DMS79 (cell line): ENCODE data around the gene CCK.
A peak's percentile ranks its signal among the peaks of the same experiment; 100 is the strongest.

ENCODE experiments used
- DNase-seq: peaks from one replicate; lab custom pipeline; 2025; lab: John Stamatoyannopoulos, UW

CCK gene

GRCh38 chr3:42267878-42268277, 1.9 kb upstream of the CCK start:
- DNase-seq: no peak

DNA sequence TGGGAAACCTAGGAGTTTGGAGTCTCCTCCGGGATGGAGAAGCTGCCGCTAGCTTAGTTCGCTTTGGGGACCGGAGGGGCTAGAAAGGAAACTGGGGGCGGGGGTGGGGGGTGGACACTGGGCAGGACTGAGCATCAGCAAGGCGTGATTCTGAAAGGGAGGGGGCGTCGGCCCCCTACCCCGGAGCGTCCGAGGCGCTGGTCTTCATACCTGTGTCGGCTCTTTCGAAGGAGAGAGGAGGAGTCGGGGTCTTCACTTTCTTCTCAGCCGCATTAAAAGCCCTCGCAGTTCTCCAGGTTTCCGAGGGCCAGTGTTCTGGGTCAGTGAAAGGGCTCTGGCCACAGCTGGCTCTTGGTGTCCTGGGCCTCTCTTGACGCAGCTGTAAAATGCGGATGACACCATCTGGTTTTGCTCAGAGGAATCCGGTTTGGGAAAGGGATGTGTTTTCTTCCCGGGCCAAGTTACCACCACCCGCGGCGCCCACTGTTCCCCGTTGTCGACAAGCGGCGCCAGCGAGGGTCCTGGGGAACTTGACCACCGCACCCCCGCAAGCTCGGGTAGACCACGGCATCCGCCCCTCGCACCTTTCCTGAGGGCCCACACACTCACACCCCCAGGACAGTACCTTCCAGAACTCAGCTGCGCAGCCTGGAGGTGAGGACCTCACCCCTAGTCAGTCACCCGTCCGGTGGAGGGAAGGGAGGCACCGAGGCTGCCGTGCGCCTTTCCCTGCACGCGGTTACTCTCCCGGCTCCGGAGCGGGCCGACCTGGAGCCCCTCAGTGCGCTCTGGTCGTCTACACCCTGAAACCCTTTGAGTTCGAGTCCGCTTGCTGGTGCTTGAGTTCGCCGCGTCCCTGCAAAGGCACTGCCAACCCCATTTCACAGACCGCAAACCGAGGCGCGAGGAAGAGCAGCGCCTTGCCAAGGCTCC, 660 bp downstream of the CCK start:
- DNase-seq: no peak

DNA sequence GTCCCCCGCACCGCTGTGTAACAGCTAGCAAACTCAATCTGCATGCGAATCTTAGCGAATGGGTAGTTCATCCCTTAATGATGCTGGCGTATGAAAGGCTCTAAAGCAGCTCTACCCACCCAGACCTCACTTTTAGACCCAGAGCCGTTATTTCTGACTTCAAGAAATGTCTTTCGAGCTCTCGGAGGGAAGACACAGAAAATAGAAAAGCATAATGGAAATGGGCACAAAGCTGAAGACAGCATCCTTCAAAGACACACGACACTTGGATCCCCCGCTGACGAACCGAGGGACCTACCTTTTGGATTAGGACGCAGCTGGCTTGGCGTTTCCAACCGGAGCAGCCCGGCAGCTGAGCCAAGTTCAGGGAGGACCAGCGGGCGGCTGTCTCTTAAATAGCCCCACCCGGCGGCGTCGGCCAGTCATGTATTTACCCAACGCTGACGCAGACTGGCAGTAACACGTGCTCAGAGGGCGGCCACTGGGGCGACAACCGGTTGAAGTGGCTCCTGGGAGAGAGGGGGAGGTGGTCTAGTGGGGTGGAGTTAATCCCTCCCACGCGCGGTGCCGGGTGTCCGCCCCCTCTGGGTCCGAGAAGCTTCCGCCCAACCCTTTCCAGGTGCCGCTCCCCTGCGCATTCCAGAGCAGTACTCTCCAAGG, 1.5 kb downstream of the CCK start:
- no peak for DNase-seq

DNA sequence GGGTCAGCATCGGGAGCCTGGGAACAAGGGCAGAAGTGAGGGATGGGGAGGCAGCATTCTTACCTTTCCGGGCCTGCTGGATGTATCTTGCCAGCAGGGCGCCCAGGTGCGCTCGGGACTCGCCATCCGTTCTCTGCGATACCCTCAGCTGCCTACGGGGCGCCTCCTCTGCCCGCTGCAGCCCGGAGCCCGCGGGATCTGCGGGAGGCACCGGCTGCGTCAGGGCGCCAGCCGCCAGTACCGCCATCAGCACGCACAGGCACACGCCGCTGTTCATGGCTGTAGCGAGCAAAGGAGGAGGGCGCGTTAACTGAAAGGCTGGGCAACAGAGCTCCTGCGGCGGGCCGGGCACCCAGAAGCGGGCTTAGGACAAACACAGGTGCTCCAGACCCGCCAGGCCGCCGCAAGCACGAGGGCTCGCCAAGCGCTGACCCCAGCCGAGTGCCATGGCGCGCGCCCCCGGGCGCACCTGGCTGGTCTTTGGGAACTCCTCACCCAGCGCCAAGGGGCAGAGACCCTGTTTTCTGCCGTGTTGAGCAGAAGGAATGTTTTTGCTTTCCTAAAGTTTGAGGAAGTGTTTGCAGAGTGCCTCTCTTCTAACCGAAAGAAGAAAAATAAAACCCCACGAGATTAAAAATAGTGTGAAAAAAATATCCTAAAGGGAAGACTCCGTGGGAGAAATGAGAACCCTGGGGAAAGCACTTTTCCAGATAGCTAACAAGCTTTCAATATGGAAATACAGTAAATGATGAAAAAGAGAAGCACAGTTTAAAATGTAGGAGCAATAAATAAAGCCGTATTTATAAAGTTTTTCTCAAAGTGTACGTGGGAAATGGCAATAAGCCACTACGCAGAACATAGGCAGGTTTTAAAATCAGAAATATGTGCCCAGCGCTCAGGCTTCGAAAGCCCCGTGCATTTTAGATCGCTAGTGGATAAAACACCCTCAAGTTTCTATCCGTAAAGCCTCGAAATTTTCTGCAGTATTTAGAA, 2.3 kb downstream of the CCK start:
- peak; percentile 19 for DNase-seq

DNA sequence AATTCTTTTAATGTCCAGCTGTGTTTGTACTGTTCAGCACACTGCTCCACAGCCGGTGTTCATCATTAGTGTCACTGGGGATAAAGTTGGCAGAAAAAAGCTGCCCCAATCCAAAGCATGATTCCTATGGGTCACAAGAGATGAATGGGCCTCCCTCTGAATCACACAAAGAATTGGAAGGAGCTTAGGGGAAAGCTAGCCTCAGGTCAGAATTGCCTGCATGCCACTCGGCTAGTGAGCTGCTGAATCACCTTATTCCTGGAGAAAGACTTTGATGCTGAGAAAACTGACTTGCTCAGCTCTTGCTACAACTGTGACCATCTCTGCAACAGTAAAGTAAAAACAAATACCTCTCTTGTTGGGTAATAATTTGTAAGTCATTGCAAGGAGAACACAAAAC, 3.5 kb downstream of the CCK start:
- no peak for DNase-seq

DNA sequence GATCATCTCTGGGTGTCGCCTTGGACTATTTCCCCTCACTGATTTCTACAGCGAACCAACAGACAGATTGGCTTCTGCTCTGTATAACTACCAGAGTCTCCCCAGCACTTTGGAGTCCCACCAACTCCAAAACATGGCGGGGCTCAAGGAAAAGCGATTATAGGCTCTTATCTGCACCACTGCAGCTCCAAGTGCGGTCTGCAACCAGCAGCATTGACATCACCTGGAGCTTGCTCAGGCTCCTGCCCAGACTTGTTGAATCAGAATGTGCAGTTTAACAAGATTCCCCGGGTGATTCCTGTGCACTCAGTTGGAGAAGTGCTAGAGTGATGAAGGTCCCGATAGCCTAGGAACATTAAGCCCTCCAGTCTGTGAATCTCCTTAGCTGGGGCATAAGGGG, 9.0 kb downstream of the CCK start:
- peak; percentile 9 for DNase-seq

- DNase-seq: no peak
These were observed 9.7 kb downstream of the CCK start for GRCh38 chr3:42256135-42256819.

DNA sequence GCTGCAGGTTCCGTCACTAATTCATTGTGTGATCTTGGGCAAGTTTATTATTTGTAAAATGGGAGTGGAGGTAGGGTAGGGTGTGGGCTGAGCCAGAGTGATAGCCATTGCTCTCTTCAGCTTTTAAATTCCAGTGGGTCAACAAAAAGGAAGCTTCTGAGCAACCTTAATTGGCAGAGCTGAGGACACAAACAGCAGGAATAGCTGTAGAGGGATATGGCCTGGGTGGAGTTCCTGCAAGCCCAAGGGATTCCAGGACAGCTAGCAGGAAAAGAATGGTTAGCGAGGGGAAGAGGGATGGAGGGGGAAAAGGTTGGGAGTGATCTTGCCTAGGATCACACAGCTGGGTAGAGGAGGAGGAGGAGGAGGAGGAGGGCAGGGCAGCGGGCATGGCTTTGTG, 11.4 kb downstream of the CCK start:
- no peak for DNase-seq

DNA sequence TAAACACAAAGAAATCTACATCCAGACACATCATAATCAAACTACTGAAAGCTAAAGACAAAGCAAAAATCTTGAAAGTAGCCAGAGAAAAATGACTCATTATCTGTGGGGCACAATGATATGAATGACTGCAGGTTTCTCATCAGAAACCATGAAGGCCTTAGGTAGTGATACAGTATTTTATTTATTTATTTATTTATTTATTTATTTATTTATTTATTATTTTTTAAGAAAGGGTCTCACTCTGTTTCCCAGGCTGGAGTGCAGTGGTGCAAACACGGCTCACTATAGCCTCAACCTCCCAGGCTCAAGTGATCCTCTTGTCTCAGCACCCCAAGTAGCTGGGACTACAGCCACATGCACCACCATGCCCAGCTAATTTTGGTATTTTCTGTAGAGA, 15.2 kb downstream of the CCK start:
- no peak for DNase-seq

- DNase-seq: peak; percentile 23
These were observed 18.4 kb downstream of the CCK start for GRCh38 chr3:42247576-42248027.

DNA sequence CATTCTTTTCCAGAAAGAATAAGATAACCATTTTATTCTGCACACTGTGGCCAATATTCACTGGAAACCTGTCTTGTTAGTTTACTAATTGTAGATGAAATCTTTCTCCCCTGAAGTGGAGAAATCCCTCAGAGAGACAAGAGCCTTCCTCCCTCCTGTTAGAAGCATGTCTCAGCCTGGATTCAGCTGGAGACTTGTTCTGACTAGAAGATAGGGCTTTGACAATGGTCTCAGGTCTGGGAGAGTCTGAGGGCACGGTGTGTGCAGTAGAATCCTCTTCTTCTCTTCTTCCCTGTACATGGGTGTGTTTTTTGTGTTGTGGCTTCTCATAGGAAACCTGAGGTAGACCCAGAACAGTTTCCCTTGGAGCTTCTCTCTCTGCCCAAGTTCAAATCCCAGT, 19.9 kb downstream of the CCK start:
- no peak for DNase-seq

DNA sequence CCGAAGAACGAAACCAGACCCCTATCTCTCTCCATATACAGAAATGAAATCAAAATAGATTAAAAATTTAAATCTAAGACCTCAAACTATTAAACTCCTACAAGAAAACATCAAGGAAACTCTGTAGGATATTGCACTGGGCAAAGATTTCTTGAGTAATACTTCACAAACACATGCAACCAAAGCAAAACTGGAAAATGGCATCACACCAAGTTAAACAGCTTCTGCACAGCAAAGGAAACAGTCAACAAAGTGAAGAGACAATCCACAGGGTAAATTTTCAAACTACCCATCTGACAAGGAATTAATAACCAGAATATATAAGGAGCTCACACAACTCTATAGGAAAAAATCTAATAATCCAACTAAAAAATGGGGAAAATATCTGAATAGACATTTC, 29.4 kb downstream of the CCK start:
- DNase-seq: no peak

DNA sequence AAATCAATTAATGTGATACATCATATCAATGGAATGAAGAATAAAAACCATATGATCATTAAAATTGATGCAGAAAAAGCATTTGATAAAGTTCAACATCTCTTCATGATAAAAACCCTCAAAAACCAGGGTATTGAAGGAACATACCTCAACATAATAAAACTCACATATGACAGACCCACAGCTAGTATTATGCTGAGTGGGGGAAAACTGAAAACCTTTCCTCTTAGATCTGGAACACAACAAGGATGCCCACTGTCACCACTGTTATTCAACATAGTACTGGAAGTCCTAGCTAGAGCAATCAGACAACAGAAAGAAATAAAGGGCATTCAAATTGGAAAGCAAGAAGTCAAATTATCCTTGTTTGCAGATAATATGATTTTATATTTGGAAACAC, 30.5 kb downstream of the CCK start:
- DNase-seq: no peak

DNA sequence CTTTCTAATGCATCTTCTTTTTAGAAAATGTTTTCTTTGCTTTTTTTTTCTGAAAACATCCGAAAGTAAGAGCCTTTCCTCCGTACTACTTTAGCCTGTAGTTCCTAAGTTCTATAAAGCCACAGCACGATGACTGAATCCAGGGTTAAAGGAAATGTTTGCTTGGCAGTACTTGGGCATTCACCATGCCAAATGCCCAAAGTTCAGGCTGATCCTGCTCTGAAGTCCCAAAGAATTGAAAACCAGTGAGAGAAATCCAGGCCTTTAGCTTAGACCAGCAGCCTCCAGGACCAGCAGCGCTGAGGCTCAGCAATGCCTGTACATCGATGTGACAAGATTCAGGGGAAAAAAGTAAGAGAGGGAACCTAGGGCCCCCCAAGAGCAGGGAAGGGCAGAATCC, 35.1 kb downstream of the CCK start:
- no peak for DNase-seq

DNA sequence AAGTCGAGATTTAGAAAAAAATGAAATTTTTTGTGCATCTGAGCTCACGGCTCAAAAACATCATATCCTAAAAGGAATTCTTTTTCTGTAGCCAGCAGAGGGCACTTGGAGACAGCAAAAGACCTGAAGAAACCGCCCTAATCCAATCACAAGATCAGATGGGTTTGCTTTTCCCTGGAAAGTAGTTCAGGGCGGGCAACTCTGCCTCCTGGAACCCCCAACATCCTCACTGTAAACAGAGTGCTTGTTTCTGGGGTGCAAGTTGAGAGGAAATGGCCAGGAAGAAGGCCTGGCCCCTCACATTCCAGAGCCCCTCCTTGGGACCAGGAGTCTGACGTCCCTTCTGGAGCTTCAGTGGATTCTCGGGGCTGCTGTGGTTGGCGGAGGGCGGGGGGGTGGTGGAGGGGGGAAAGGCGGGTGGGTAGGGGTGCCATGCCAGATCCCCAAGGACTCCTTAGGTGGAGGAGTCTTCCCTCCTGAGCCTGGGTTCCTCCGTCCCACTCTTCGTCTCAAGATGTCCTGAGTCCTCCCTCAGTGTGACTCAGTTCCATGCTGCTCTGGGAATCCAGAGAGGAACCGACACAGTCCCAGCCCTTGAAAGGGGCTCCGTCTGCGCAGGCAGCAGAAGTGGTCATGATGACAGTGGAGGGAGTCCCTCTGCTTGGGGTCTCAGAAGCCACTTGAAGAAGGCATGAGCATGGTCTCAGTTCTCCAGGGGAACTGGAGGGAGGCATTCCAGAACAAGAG, 35.9 kb downstream of the CCK start:
- DNase-seq: no peak

DNA sequence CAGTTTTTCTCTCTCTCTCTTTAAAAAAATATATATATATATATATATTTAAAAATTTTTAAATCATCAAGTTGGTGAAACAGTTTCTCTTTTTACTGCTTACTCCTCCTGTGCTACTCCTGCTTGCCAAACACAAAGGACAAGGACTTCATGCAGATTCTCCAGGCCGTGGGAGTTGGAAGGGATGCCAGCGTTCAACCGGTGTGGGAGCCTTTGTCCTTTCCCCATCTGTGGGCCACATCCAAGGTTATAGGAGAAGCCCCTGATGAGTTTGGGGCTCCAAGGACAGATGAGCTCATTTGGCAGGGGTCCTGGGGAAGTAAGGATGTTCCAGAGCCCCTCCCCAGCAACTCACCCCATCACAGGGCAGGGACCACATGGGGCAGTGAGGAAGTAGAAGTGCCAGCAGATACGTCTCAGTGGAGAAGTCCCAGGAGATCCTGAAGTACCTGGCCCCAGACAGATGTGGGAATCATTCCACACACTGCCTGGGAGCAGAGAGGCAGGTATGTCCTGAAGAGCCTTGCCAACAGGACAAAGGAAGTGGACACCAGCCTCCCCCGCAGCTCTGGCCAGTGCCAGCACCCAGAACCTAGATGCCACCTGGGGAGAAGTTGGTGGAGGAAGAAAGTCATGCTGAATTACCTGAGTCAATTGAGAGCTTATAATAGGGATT, 36.6 kb downstream of the CCK start:
- DNase-seq: no peak

GRCh38 chr3:42228796-42229195, 37.2 kb downstream of the CCK start:
- DNase-seq: no peak

DNA sequence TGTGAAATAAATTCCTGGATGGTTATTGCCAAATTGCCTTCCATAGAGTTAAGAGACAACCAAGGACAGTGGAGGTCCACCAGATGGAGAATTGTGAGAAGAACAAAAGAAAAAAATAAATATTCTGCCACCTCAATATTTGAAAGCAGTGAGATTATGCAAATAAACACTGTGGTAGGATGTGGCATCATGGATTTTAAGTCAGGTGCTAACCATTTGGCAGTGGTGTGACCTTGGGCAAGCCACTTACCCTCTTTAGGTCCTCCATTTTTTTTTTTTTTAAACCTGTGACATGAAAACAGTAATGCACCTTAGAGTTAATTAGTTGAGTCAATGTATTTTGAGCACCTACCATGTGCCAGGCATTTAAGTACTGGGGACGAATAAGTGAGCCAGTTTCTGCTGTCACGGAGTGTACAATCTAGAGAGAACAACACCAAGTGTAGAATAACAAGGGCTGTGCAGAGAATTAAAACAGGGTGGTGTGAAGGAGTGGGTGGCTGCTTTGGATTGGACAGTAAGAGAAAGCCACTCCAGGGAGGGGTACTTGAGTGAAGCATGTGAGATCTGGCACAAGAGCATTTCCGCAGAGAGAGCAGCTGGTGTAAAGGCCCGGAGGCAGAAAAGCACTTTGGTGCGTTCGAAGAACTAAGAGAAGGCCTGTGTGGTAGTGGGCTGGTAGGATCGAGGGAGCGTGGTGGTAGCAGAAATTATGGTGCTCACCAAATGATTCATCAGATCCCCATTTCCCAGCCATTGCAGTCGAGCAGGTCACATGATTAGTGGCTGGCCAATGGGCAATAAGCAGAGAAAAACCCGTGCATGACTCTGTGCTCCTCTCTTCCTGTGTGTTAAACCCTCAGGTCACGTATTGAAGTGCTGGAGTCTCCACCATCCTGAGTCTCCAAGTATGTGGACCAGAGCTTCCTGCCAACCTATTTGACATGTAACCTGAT, 39.2 kb downstream of the CCK start:
- DNase-seq: no peak
